Measurements from ENCODE around the gene SPOCK3. TPM values are rescaled to one million over a fixed set of nuclear protein-coding genes. Genes with fewer than 3 reads are reported as not detected.

SPOCK3 gene
- total RNA-seq, 2 experiments from 2014 or later = not detected

DNA sequence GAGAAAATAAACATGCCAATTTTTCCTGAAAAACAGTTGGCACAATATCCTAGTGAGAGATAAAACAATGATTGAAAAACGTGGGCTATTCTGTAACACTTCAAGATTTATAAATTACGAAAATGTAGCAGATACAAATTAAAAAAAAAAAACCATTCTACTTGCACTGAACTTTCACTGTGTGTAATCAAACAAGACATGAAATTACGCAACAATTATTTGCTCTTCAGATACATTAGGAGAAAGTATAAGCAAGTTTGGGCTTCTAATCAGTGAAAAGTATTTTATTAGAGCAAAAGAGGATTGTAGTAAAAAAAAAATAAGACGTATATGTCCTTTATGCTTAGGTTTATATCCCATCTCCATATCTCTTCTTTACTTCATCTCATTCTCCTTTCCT lies 320.4 kb downstream of the SPOCK3 start:
- intact Hi-C loops (cut with micrococcal nuclease; ENCODE audit: unreplicated experiment) = no loop called here
- H3K27ac ChIP-seq (ENCODE audit: low read depth, low read length, poor library complexity, severe bottlenecking) = no peak overlapping the region
- DNase-seq (ENCODE audit: low spot score) = no peak
- no peak overlapping the region for H3K4me2 ChIP-seq (ENCODE audit: low read length)
- no peaks in the 10 kb centered on the region for H4K20me1 ChIP-seq (ENCODE audit: insufficient read depth, low read length)
- H2AFZ ChIP-seq (ENCODE audit: low read length) = no peak overlapping the region
- H3K36me3 ChIP-seq (ENCODE audit: insufficient read depth, low read length) = no peaks in the 10 kb centered on the region
- H3K9me3 ChIP-seq (ENCODE audit: low read length) = no peaks in the 10 kb centered on the region
- TF ChIP-seq EZH2phosphoT487 (IDR thresholded peaks at IDR 0.05; ENCODE audit: borderline replicate concordance, low read depth, low read length) (no peak), CTCF (conservative IDR thresholded peaks at IDR 0.05; ENCODE audit: low read length) (no peak)
- H3K79me2 ChIP-seq (ENCODE audit: insufficient read depth, low read depth, low read length) = no peaks in the 10 kb centered on the region
- no peaks in the 10 kb centered on the region for H3K9me2 ChIP-seq (ENCODE audit: insufficient read depth, low read length)
- CTCF ChIA-PET (ENCODE audit: unreplicated experiment) = no interaction called here
- POLR2A ChIA-PET = no interaction called here
- no peaks in the 10 kb centered on the region for H3K4me1 ChIP-seq (ENCODE audit: insufficient read depth, low read length, poor library complexity, severe bottlenecking)
- BruUV-seq (replicated peaks) = no TSS peak
- H3K4me3 ChIP-seq (ENCODE audit: low read depth, low read length, poor library complexity, severe bottlenecking) = no peak overlapping the region

- no peak for DNase-seq (ENCODE audit: low spot score)
These were observed 330.9 kb downstream of the SPOCK3 start for GRCh38 chr4:166903408-166903807.

GRCh38 chr4:166902941-166903340 lies 331.4 kb downstream of the SPOCK3 start:
- CTCF ChIA-PET (ENCODE audit: unreplicated experiment) = no interaction called here
- H3K9me3 ChIP-seq (ENCODE audit: low read length) = no peaks in the 10 kb centered on the region
- no peak overlapping the region for H3K4me2 ChIP-seq (ENCODE audit: low read length)
- TF ChIP-seq EZH2phosphoT487 (IDR thresholded peaks at IDR 0.05; ENCODE audit: borderline replicate concordance, low read depth, low read length) (no peak), CTCF (conservative IDR thresholded peaks at IDR 0.05; ENCODE audit: low read length) (no peak)
- no peaks in the 10 kb centered on the region for H3K36me3 ChIP-seq (ENCODE audit: insufficient read depth, low read length)
- no TSS peak for BruUV-seq (replicated peaks)
- H4K20me1 ChIP-seq (ENCODE audit: insufficient read depth, low read length) = no peaks in the 10 kb centered on the region
- intact Hi-C loops (cut with micrococcal nuclease; ENCODE audit: unreplicated experiment) = no loop called here
- no peaks in the 10 kb centered on the region for H3K79me2 ChIP-seq (ENCODE audit: insufficient read depth, low read depth, low read length)
- no peaks in the 10 kb centered on the region for H3K4me1 ChIP-seq (ENCODE audit: insufficient read depth, low read length, poor library complexity, severe bottlenecking)
- no peak overlapping the region for H2AFZ ChIP-seq (ENCODE audit: low read length)
- H3K27ac ChIP-seq (ENCODE audit: low read depth, low read length, poor library complexity, severe bottlenecking) = no peak overlapping the region
- no peak overlapping the region for H3K4me3 ChIP-seq (ENCODE audit: low read depth, low read length, poor library complexity, severe bottlenecking)
- no peaks in the 10 kb centered on the region for H3K9me2 ChIP-seq (ENCODE audit: insufficient read depth, low read length)
- POLR2A ChIA-PET = no interaction called here
- no peak for DNase-seq (ENCODE audit: low spot score)

More at GRCh38 chr4:166903408-166903807, 330.9 kb downstream of the SPOCK3 start:
- Histone ChIP-seq H3K4me3 (ENCODE audit: low read depth, low read length, poor library complexity, severe bottlenecking) (no peak overlapping the region), H3K9me3 (ENCODE audit: low read length) (no peaks in the 10 kb centered on the region), H3K79me2 (ENCODE audit: insufficient read depth, low read depth, low read length) (no peaks in the 10 kb centered on the region), H3K4me2 (ENCODE audit: low read length) (no peak overlapping the region), H3K27ac (ENCODE audit: low read depth, low read length, poor library complexity, severe bottlenecking) (no peak overlapping the region), H3K36me3 (ENCODE audit: insufficient read depth, low read length) (no peaks in the 10 kb centered on the region), H4K20me1 (ENCODE audit: insufficient read depth, low read length) (no peaks in the 10 kb centered on the region), H2AFZ (ENCODE audit: low read length) (no peak overlapping the region), H3K9me2 (ENCODE audit: insufficient read depth, low read length) (no peaks in the 10 kb centered on the region), H3K4me1 (ENCODE audit: insufficient read depth, low read length, poor library complexity, severe bottlenecking) (no peaks in the 10 kb centered on the region)
- intact Hi-C loops (cut with micrococcal nuclease; ENCODE audit: unreplicated experiment) = no loop called here
- no peak for TF ChIP-seq EZH2phosphoT487 (IDR thresholded peaks at IDR 0.05; ENCODE audit: borderline replicate concordance, low read depth, low read length)
- TF ChIP-seq CTCF (conservative IDR thresholded peaks at IDR 0.05; ENCODE audit: low read length) = no peak
- POLR2A ChIA-PET = no interaction called here
- CTCF ChIA-PET (ENCODE audit: unreplicated experiment) = no interaction called here
- no TSS peak for BruUV-seq (replicated peaks)
